Liver (tissue), 9 donors: Measurements from ENCODE around the gene LRRC26. TPM values are rescaled to one million over a fixed set of nuclear protein-coding genes. Genes with fewer than 3 reads are reported as not detected.

Experiments
- DNase-seq: peaks from one replicate; pipeline ENCODE4 v3.0.0-alpha.2; 2017; ENCODE audit warnings: low spot score
- H3K27ac ChIP-seq, 2 donors: one replicate each; pipeline ENCODE4 v1.7.0; 2013; ENCODE audit warnings: inconsistent platforms in 2 of 2, low read length in 2 of 2, control low read depth in 1 of 2, low read depth in 1 of 2, mild to moderate bottlenecking in 1 of 2
- H3K27me3 ChIP-seq, 4 donors: one replicate each; pipeline versions ENCODE4 v1.6.1 to v1.7.0; 2013; ENCODE audit warnings: low read length in 3 of 4, inconsistent platforms in 1 of 4, mild to moderate bottlenecking in 1 of 4, moderate library complexity in 1 of 4; ENCODE audit not compliant: control insufficient read depth in 4 of 4, insufficient read depth in 4 of 4
- H3K36me3 ChIP-seq, 4 donors: one replicate each; pipeline versions ENCODE4 v1.6.1 to v1.7.0; 2013; ENCODE audit warnings: low read length in 3 of 4, mild to moderate bottlenecking in 3 of 4, low read depth in 1 of 4, moderate library complexity in 1 of 4; ENCODE audit not compliant: control insufficient read depth in 4 of 4, insufficient read depth in 3 of 4
- H3K4me1 ChIP-seq, 4 donors: one replicate each; pipeline versions ENCODE4 v1.6.1 to v1.7.0; 2013; ENCODE audit warnings: low read length in 3 of 4, mild to moderate bottlenecking in 3 of 4, moderate library complexity in 1 of 4; ENCODE audit not compliant: control insufficient read depth in 4 of 4, insufficient read depth in 4 of 4
- H3K4me3 ChIP-seq, 3 donors: one replicate each; pipeline versions ENCODE4 v1.6.1 to v1.7.0; 2013; ENCODE audit warnings: low read length in 3 of 3, control low read depth in 1 of 3, low read depth in 1 of 3, mild to moderate bottlenecking in 1 of 3
- H3K9ac ChIP-seq, 2 donors: one replicate each; pipeline ENCODE4 v1.7.0; 2013; ENCODE audit warnings: low read length in 2 of 2, mild to moderate bottlenecking in 2 of 2, moderate library complexity in 2 of 2, control low read depth in 1 of 2, low read depth in 1 of 2
- H3K9me3 ChIP-seq, 4 donors: one replicate each; pipeline versions ENCODE4 v1.6.1 to v1.7.0; 2013; ENCODE audit warnings: low read length in 3 of 4; ENCODE audit not compliant: control insufficient read depth in 4 of 4
- ATF3 ChIP-seq: IDR thresholded peaks from 2 replicates; pipeline ENCODE4 v1.6.1; 2016; ENCODE audit warnings: antibody characterized with exemption
- EGR1 ChIP-seq, 2 donors: IDR thresholded peaks; 2 replicates each; pipeline ENCODE4 v1.6.1; 2016 to 2018; ENCODE audit warnings: antibody characterized with exemption in 2 of 2, low read depth in 2 of 2
- FOXA1 ChIP-seq: IDR thresholded peaks from 2 replicates; pipeline ENCODE4 v1.6.1; 2016; ENCODE audit warnings: antibody characterized with exemption
- FOXA2 ChIP-seq: IDR thresholded peaks from 2 replicates; pipeline ENCODE4 v1.6.1; 2016; ENCODE audit warnings: antibody characterized with exemption
- GABPA ChIP-seq, 2 donors: IDR thresholded peaks in 1 of 2; conservative IDR thresholded peaks in 1 of 2; 2 replicates each; pipeline ENCODE4 v1.6.1; 2016; ENCODE audit warnings: antibody characterized with exemption in 2 of 2, mild to moderate bottlenecking in 1 of 2, moderate library complexity in 1 of 2
- HNF4A ChIP-seq, 2 donors: conservative IDR thresholded peaks; 2 replicates each; pipeline ENCODE4 v1.6.1; 2016; ENCODE audit warnings: antibody characterized with exemption in 2 of 2, mild to moderate bottlenecking in 2 of 2
- HNF4G ChIP-seq: IDR thresholded peaks from 2 replicates; pipeline ENCODE4 v1.6.1; 2016; ENCODE audit warnings: antibody characterized with exemption
- JUND ChIP-seq, 2 donors: IDR thresholded peaks; 2 replicates each; pipeline ENCODE4 v1.6.1; 2016; ENCODE audit warnings: antibody characterized with exemption in 2 of 2
- NR2F2 ChIP-seq: IDR thresholded peaks from 2 replicates; pipeline ENCODE4 v1.6.1; 2016; ENCODE audit warnings: antibody characterized with exemption
- RAD21 ChIP-seq, 2 donors: IDR thresholded peaks; 2 replicates each; pipeline ENCODE4 v1.6.1; 2016; ENCODE audit warnings: antibody characterized with exemption in 2 of 2, mild to moderate bottlenecking in 2 of 2
- RXRA ChIP-seq, 2 donors: IDR thresholded peaks; 2 replicates each; pipeline ENCODE4 v1.6.1; 2017 to 2018; ENCODE audit warnings: antibody characterized with exemption in 2 of 2, mild to moderate bottlenecking in 1 of 2
- SP1 ChIP-seq: IDR thresholded peaks from 2 replicates; pipeline ENCODE4 v1.6.1; 2018; ENCODE audit warnings: antibody characterized with exemption, mild to moderate bottlenecking
- TAF1 ChIP-seq: conservative IDR thresholded peaks from 2 replicates; pipeline ENCODE4 v1.6.1; 2016; ENCODE audit warnings: antibody characterized with exemption, mild to moderate bottlenecking
- YY1 ChIP-seq: IDR thresholded peaks from 2 replicates; pipeline ENCODE4 v1.6.1; 2016; ENCODE audit warnings: antibody characterized with exemption, mild to moderate bottlenecking
- ZBTB33 ChIP-seq: IDR thresholded peaks from 2 replicates; pipeline ENCODE4 v1.6.1; 2016; ENCODE audit warnings: antibody characterized with exemption
- WGBS: extraction: QIAGEN DNeasy Blood & Tissue Kit; methylation state at CpG from one replicate; pipeline ENCODE4 v1.1.7; 2013; 5-methylcytosine and 5-hydroxymethylcytosine counted together
- polyA plus RNA-seq, 2 donors: library from polyadenylated mRNA; stranded (reverse) in 1 of 2; unstranded in 1 of 2; fragments of 200-250 nt in 1 of 2; fragments of >200 nt in 1 of 2; fragmentation: Nextera tagmentation in 1 of 2; extraction: Ambion mirVana in 1 of 2; gene quantifications; one replicate each; pipeline versions ENCODE4 v1.2.1 to v1.2.3, GENCODE V29; 2013 to 2015
- total RNA-seq, 2 donors: library from RNA; depleted of rRNA; stranded (reverse); fragments of >200 nt; gene quantifications; one replicate each; pipeline ENCODE4 v1.2.3, GENCODE V29; 2014
- TF ChIP-seq, protein P1 (sequence below): IDR thresholded peaks from 2 replicates; pipeline ENCODE4 v1.6.1; 2016; ENCODE audit warnings: antibody characterized with exemption, mild to moderate bottlenecking
- TF ChIP-seq, protein P2 (sequence below): IDR thresholded peaks from 2 replicates; pipeline ENCODE4 v1.6.1; 2016; ENCODE audit warnings: antibody characterized with exemption
- TF ChIP-seq, protein P3 (sequence below): fragments of 150-350 bp; IDR thresholded peaks from 2 replicates; pipeline ENCODE4 v1.5.1; 2017; ENCODE audit warnings: improper control_type of control experiment, low read depth, low read length; ENCODE audit not compliant: missing input control
- donor health status: healthy.
- donor health status: healthy.
- donor health status: healthy.
- donor health status: healthy.
- donor health status: healthy.

LRRC26 gene
- total and polyA plus RNA-seq, 4 donors: 0.09 to 0.17 TPM; not detected in 2

- Histone ChIP-seq H3K27me3 (peaks cover 0 to 5% (median 3%) of the 10 kb centered on the region in 4 donors), H3K9ac (no peak overlapping the region), H3K27ac (no peak overlapping the region), H3K36me3 (no peaks in the 10 kb centered on the region), H3K4me3 (no peak overlapping the region), H3K4me1 (no peaks in the 10 kb centered on the region), H3K9me3 (no peaks in the 10 kb centered on the region)
- WGBS: 83% methylated on average over 19 of the region's 19 CpGs
- no peak for DNase-seq
- TF ChIP-seq TAF1 (no peak), EGR1 (IDR thresholded peaks at IDR 0.05; ENCODE audit: low read depth in 2 of 2) (no peak), NR2F2 (no peak), ZBTB33 (no peak), SP1 (no peak), ATF3 (no peak), YY1 (no peak), JUND (IDR thresholded peaks at IDR 0.05) (no peak), RXRA (IDR thresholded peaks at IDR 0.05) (no peak), FOXA1 (no peak), RAD21 (IDR thresholded peaks at IDR 0.05) (no peak), FOXA2 (no peak), GABPA (IDR thresholded peaks at IDR 0.05 in 1 of 2, conservative IDR thresholded peaks at IDR 0.05 in 1 of 2) (no peak), HNF4G (no peak), HNF4A (conservative IDR thresholded peaks at IDR 0.05) (no peak)
- TF ChIP-seq, protein P1, sequence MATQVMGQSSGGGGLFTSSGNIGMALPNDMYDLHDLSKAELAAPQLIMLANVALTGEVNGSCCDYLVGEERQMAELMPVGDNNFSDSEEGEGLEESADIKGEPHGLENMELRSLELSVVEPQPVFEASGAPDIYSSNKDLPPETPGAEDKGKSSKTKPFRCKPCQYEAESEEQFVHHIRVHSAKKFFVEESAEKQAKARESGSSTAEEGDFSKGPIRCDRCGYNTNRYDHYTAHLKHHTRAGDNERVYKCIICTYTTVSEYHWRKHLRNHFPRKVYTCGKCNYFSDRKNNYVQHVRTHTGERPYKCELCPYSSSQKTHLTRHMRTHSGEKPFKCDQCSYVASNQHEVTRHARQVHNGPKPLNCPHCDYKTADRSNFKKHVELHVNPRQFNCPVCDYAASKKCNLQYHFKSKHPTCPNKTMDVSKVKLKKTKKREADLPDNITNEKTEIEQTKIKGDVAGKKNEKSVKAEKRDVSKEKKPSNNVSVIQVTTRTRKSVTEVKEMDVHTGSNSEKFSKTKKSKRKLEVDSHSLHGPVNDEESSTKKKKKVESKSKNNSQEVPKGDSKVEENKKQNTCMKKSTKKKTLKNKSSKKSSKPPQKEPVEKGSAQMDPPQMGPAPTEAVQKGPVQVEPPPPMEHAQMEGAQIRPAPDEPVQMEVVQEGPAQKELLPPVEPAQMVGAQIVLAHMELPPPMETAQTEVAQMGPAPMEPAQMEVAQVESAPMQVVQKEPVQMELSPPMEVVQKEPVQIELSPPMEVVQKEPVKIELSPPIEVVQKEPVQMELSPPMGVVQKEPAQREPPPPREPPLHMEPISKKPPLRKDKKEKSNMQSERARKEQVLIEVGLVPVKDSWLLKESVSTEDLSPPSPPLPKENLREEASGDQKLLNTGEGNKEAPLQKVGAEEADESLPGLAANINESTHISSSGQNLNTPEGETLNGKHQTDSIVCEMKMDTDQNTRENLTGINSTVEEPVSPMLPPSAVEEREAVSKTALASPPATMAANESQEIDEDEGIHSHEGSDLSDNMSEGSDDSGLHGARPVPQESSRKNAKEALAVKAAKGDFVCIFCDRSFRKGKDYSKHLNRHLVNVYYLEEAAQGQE: no peak
- TF ChIP-seq, protein P2, sequence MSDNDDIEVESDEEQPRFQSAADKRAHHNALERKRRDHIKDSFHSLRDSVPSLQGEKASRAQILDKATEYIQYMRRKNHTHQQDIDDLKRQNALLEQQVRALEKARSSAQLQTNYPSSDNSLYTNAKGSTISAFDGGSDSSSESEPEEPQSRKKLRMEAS: no peak
- TF ChIP-seq, protein P3, sequence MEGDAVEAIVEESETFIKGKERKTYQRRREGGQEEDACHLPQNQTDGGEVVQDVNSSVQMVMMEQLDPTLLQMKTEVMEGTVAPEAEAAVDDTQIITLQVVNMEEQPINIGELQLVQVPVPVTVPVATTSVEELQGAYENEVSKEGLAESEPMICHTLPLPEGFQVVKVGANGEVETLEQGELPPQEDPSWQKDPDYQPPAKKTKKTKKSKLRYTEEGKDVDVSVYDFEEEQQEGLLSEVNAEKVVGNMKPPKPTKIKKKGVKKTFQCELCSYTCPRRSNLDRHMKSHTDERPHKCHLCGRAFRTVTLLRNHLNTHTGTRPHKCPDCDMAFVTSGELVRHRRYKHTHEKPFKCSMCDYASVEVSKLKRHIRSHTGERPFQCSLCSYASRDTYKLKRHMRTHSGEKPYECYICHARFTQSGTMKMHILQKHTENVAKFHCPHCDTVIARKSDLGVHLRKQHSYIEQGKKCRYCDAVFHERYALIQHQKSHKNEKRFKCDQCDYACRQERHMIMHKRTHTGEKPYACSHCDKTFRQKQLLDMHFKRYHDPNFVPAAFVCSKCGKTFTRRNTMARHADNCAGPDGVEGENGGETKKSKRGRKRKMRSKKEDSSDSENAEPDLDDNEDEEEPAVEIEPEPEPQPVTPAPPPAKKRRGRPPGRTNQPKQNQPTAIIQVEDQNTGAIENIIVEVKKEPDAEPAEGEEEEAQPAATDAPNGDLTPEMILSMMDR: no peak
Observed at GRCh38 chr9:137148661-137149060, 21.2 kb downstream of the LRRC26 start.
